Fibroblast of the aortic adventitia (primary cell): ENCODE results near the gene CRELD1. TPM values are rescaled to one million over a fixed set of nuclear protein-coding genes. Genes with fewer than 3 reads are reported as not detected.

Source experiments
- DNase-seq: peaks from one replicate; pipeline ENCODE4 v3.0.0-alpha.2; 2010; ENCODE audit warnings: low read depth
- H3K4me3 ChIP-seq: 2 replicates; pipeline ENCODE4 v1.5.1; 2011; ENCODE audit warnings: low read depth, mild to moderate bottlenecking, control low read depth, low read length, moderate library complexity
- total RNA-seq: library from RNA; depleted of rRNA; stranded (reverse); fragments of >200 nt; gene quantifications from 2 replicates; pipeline ENCODE4 v1.2.3, GENCODE V29; 2012; ENCODE audit warnings: low replicate concordance
- TF ChIP-seq, protein P1 (sequence below): IDR thresholded peaks from 2 replicates; pipeline ENCODE4 v1.5.1; 2011; ENCODE audit warnings: mild to moderate bottlenecking, low read length, control low read depth, inconsistent platforms; ENCODE audit not compliant: insufficient read depth

The CRELD1 gene
- total RNA-seq, 1 donor: 7.2 TPM

- H3K4me3 ChIP-seq: no peak overlapping the region
- TF ChIP-seq, protein P1, sequence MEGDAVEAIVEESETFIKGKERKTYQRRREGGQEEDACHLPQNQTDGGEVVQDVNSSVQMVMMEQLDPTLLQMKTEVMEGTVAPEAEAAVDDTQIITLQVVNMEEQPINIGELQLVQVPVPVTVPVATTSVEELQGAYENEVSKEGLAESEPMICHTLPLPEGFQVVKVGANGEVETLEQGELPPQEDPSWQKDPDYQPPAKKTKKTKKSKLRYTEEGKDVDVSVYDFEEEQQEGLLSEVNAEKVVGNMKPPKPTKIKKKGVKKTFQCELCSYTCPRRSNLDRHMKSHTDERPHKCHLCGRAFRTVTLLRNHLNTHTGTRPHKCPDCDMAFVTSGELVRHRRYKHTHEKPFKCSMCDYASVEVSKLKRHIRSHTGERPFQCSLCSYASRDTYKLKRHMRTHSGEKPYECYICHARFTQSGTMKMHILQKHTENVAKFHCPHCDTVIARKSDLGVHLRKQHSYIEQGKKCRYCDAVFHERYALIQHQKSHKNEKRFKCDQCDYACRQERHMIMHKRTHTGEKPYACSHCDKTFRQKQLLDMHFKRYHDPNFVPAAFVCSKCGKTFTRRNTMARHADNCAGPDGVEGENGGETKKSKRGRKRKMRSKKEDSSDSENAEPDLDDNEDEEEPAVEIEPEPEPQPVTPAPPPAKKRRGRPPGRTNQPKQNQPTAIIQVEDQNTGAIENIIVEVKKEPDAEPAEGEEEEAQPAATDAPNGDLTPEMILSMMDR: no peak
- no peak for DNase-seq
Observed at GRCh38 chr3:9949115-9949514, 15.5 kb downstream of the CRELD1 start.

- DNase-seq: no peak
- TF ChIP-seq, protein P1: no peak
- no peak overlapping the region for H3K4me3 ChIP-seq
Observed at GRCh38 chr3:9949626-9950025, 16.0 kb downstream of the CRELD1 start.

GRCh38 chr3:9951126-9951525 is 17.5 kb downstream of the CRELD1 start:
- TF ChIP-seq, protein P1: no peak
- DNase-seq: no peak
- H3K4me3 ChIP-seq: peak overlapping the region; percentile 76

DNA sequence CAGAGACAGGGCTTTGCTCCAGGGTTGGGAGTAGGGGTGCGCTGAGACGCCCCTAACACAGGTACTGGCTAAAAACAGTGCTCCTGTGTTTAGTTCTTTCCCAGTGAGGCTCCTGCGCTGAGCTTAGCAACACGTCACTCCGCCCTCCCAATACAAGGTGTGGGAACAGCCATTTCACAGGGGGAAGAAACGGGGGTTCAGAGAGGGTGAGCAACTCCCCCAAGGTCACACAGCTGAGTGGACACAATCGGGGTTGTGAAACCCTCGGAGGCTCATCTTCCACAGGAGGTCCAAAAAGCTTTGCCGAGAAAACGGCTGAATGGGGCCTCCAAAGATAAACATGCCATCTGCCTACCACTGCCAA is 17.9 kb downstream of the CRELD1 start:
- no peak for DNase-seq
- TF ChIP-seq, protein P1: no peak

GRCh38 chr3:9951962-9952805 is 18.6 kb downstream of the CRELD1 start, which contains the start of gene PRRT3:
TSS of gene PRRT3 (minus strand) at chr3:9952408. CDS start at chr3:9950115, 2,293 bp downstream.
- DNase-seq: peak; percentile 27
- TF ChIP-seq, protein P1: no peak
- H3K4me3 ChIP-seq: peak within 1 kb of the TSS; percentile 76

More for the DNA sequence above, 17.9 kb downstream of the CRELD1 start:
- peak overlapping the region; percentile 76 for H3K4me3 ChIP-seq

DNA sequence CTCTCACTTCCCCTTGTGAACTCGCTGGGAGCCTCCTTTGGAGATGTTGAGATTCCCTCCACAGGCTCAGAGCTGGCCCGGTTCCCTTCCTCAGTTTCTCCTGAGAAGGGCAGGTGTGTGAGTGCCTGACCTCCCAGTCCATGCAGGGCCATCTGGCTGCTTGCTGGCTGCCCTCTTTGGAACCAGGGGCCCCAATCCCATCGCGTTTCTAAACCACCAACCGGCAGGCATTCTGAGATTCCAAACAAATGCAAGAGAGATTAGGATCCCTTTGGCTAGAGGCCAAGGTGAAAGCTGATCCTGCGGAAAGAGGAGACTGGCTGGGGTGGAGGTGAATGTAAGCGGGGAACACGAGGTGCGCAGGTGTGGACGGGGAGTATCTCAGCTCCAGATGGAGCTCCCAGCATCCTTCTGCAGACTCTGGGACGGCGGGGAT is 21.5 kb downstream of the CRELD1 start:
- TF ChIP-seq, protein P1: no peak
- peak; percentile 59 for DNase-seq
- no peak overlapping the region for H3K4me3 ChIP-seq
